ENCODE measurements around the gene TBX2.

The TBX2 gene

GRCh38 chr17:61388561-61389356 lies 10.9 kb upstream of the TBX2 start:
- no peak for DNase-seq

GRCh38 chr17:61389670-61390478 lies 9.8 kb upstream of the TBX2 start:
- DNase-seq, result no peak

- DNase-seq, result no peak
Observed at GRCh38 chr17:61390479-61390791, 9.2 kb upstream of the TBX2 start.

GRCh38 chr17:61391595-61392291 lies 7.9 kb upstream of the TBX2 start:
- DNase-seq, result no peak

- no peak for DNase-seq
Observed at GRCh38 chr17:61392679-61393078, 7.0 kb upstream of the TBX2 start.

GRCh38 chr17:61393550-61393903 lies 6.1 kb upstream of the TBX2 start:
- DNase-seq, result no peak

- DNase-seq, result no peak
Observed at GRCh38 chr17:61393904-61394629, 5.6 kb upstream of the TBX2 start.

GRCh38 chr17:61394630-61395408 lies 4.8 kb upstream of the TBX2 start:
- no peak for DNase-seq

- DNase-seq, result no peak
Observed at GRCh38 chr17:61395409-61395982, 4.1 kb upstream of the TBX2 start.

GRCh38 chr17:61395983-61396585 lies 3.6 kb upstream of the TBX2 start:
- no peak for DNase-seq

GRCh38 chr17:61396586-61397085 lies 3.0 kb upstream of the TBX2 start:
- DNase-seq, result no peak

GRCh38 chr17:61397086-61397842 lies 2.4 kb upstream of the TBX2 start:
- no peak for DNase-seq

GRCh38 chr17:61398721-61399130 lies 917 bp upstream of the TBX2 start:
- DNase-seq, result no peak

- DNase-seq, result peak; percentile 42
Observed at GRCh38 chr17:61400066-61400716, 548 bp downstream of the TBX2 start.

- DNase-seq, result no peak
Observed at GRCh38 chr17:61400717-61401388, 1.2 kb downstream of the TBX2 start.

- DNase-seq, result no peak
Observed at GRCh38 chr17:61401389-61402072, 1.9 kb downstream of the TBX2 start.

- no peak for DNase-seq
Observed at GRCh38 chr17:61402073-61402541, 2.5 kb downstream of the TBX2 start.

GRCh38 chr17:61402978-61403800 lies 3.5 kb downstream of the TBX2 start:
- DNase-seq, result no peak

Data from kidney glomerular epithelial cell (primary cell).